ENCODE results near the gene ESYT2. TPM values are rescaled to one million over a fixed set of nuclear protein-coding genes. Genes with fewer than 3 reads are reported as not detected.

The ESYT2 gene
- total RNA-seq, 1 donor from 2014 or later, result 58.0 TPM

GRCh38 chr7:158766570-158767281 is 62.6 kb downstream of the ESYT2 start:
- DNase-seq, result no peak

GRCh38 chr7:158765020-158765419 is 64.3 kb downstream of the ESYT2 start:
- DNase-seq, result no peak

- DNase-seq, result no peak
Measured at GRCh38 chr7:158763454-158764033, 65.8 kb downstream of the ESYT2 start.

- no peak for DNase-seq
Measured at GRCh38 chr7:158761945-158762344, 67.4 kb downstream of the ESYT2 start.

- no peak for DNase-seq
Measured at GRCh38 chr7:158760936-158761335, 68.4 kb downstream of the ESYT2 start.

- no peak for DNase-seq
Measured at GRCh38 chr7:158760445-158760764, 68.9 kb downstream of the ESYT2 start.

- DNase-seq, result no peak
Measured at GRCh38 chr7:158759749-158760444, 69.4 kb downstream of the ESYT2 start.

GRCh38 chr7:158759245-158759614 is 70.1 kb downstream of the ESYT2 start:
- no peak for DNase-seq

- DNase-seq, result no peak
Measured at GRCh38 chr7:158758586-158759244, 70.6 kb downstream of the ESYT2 start.

GRCh38 chr7:158757404-158757989 is 71.8 kb downstream of the ESYT2 start:
- no peak for DNase-seq

- DNase-seq, result no peak
Measured at GRCh38 chr7:158754746-158755444, 74.4 kb downstream of the ESYT2 start.

GRCh38 chr7:158753900-158754299 is 75.4 kb downstream of the ESYT2 start:
- no peak for DNase-seq

- DNase-seq, result no peak
Measured at GRCh38 chr7:158751751-158752150, 77.6 kb downstream of the ESYT2 start.

GRCh38 chr7:158751199-158751598 is 78.1 kb downstream of the ESYT2 start:
- no peak for DNase-seq

- no peak for DNase-seq
Measured at GRCh38 chr7:158750702-158751101, 78.6 kb downstream of the ESYT2 start.

- no peak for DNase-seq
Measured at GRCh38 chr7:158749396-158749795, 79.9 kb downstream of the ESYT2 start.

GRCh38 chr7:158748335-158748734 is 81.0 kb downstream of the ESYT2 start:
- DNase-seq, result no peak

GRCh38 chr7:158747408-158747807 is 81.9 kb downstream of the ESYT2 start:
- DNase-seq, result no peak

GRCh38 chr7:158746957-158747356 is 82.4 kb downstream of the ESYT2 start:
- no peak for DNase-seq

GRCh38 chr7:158745057-158745715 is 84.1 kb downstream of the ESYT2 start:
- no peak for DNase-seq

- no peak for DNase-seq
Measured at GRCh38 chr7:158744070-158744469, 85.2 kb downstream of the ESYT2 start.

- DNase-seq, result no peak
Measured at GRCh38 chr7:158743219-158743618, 86.1 kb downstream of the ESYT2 start.
